Astrocyte (in vitro differentiated cells and primary cell): ENCODE measurements around the gene NUP37. TPM values are rescaled to one million over a fixed set of nuclear protein-coding genes. Genes with fewer than 3 reads are reported as not detected.
"Not testable (repeated sequence)": the region's sequence is repeated elsewhere in the genome, so short reads cannot be mapped to it uniquely, and the experiment has no call there.

Experiments used
- DNase-seq: peaks from one replicate; pipeline ENCODE4 v3.0.0-alpha.2; 2010; ENCODE audit warnings: low read depth
- FAIRE-seq: peaks from 2 replicates; lab custom pipeline; 2011; peaks lifted over from hg19 to GRCh38; lab: Jason Lieb, UNC
- H2AFZ ChIP-seq: 2 replicates; pipeline ENCODE4 v1.6.0; 2012; ENCODE audit warnings: low read depth, low read length, inconsistent platforms
- H3K27ac ChIP-seq: 2 replicates; pipeline ENCODE4 v1.5.1; 2011; ENCODE audit warnings: low read depth, low read length, inconsistent platforms
- H3K27me3 ChIP-seq: 2 replicates; pipeline ENCODE4 v1.6.0; 2011; ENCODE audit warnings: low read length, inconsistent platforms; ENCODE audit not compliant: insufficient read depth
- H3K36me3 ChIP-seq: 2 replicates; pipeline ENCODE4 v1.5.1; 2011; ENCODE audit warnings: low read length, inconsistent platforms; ENCODE audit not compliant: insufficient read depth
- H3K4me1 ChIP-seq: 2 replicates; pipeline ENCODE4 v1.5.1; 2011; ENCODE audit warnings: low read length, inconsistent platforms; ENCODE audit not compliant: insufficient read depth
- H3K4me2 ChIP-seq: 2 replicates; pipeline ENCODE4 v1.6.0; 2012; ENCODE audit warnings: low read length, inconsistent platforms
- H3K4me3 ChIP-seq: 2 replicates; pipeline ENCODE4 v1.5.1; 2011; ENCODE audit warnings: low read depth, mild to moderate bottlenecking, low read length, inconsistent platforms; ENCODE audit not compliant: insufficient read depth
- H3K79me2 ChIP-seq: 2 replicates; pipeline ENCODE4 v1.6.0; 2012; ENCODE audit warnings: mild to moderate bottlenecking, low read length, inconsistent platforms; ENCODE audit not compliant: insufficient read depth
- H3K9ac ChIP-seq: 2 replicates; pipeline ENCODE4 v1.6.0; 2012; ENCODE audit warnings: mild to moderate bottlenecking, low read length, inconsistent platforms
- H3K9me3 ChIP-seq: 2 replicates; pipeline ENCODE4 v1.5.1; 2012; ENCODE audit warnings: low read depth, mild to moderate bottlenecking, low read length, inconsistent platforms; ENCODE audit not compliant: insufficient read depth
- H4K20me1 ChIP-seq: 2 replicates; pipeline ENCODE4 v1.6.0; 2012; ENCODE audit warnings: low read length, inconsistent platforms; ENCODE audit not compliant: insufficient read depth
- H3K27ac Mint-ChIP-seq: one replicate; pipeline ENCODE4 v1.8.0; 2021; ENCODE audit warnings: mild to moderate bottlenecking, mixed read lengths; ENCODE audit not compliant: unreplicated experiment
- H3K27me3 Mint-ChIP-seq: one replicate; pipeline ENCODE4 v1.8.0; 2021; ENCODE audit warnings: low read depth, mixed read lengths; ENCODE audit not compliant: unreplicated experiment
- H3K36me3 Mint-ChIP-seq: one replicate; pipeline ENCODE4 v1.8.0; 2021; ENCODE audit warnings: low read depth, mixed read lengths; ENCODE audit not compliant: unreplicated experiment
- H3K4me1 Mint-ChIP-seq: one replicate; pipeline ENCODE4 v1.8.0; 2021; ENCODE audit warnings: low read depth, mixed read lengths; ENCODE audit not compliant: unreplicated experiment
- H3K4me3 Mint-ChIP-seq: one replicate; pipeline ENCODE4 v1.8.0; 2021; ENCODE audit warnings: mild to moderate bottlenecking, moderate library complexity, mixed read lengths; ENCODE audit not compliant: unreplicated experiment
- H3K9me3 Mint-ChIP-seq: one replicate; pipeline ENCODE4 v1.8.0; 2021; ENCODE audit warnings: mild to moderate bottlenecking, mixed read lengths; ENCODE audit not compliant: unreplicated experiment
- CTCF ChIP-seq: IDR thresholded peaks from 2 replicates; pipeline ENCODE4 v1.5.1; 2011; ENCODE audit warnings: low read depth, mild to moderate bottlenecking, inconsistent platforms, low read length, moderate library complexity; ENCODE audit not compliant: insufficient read depth
- EZH2 ChIP-seq: IDR thresholded peaks from 2 replicates; pipeline ENCODE4 v1.6.1; 2012; ENCODE audit warnings: mild to moderate bottlenecking, low read length, inconsistent platforms; ENCODE audit not compliant: insufficient read depth
- total RNA-seq: library from RNA; stranded (reverse); gene quantifications from 2 replicates; pipeline ENCODE4 v1.2.1, GENCODE V29; 2021

NUP37 gene
- total RNA-seq, 1 donor from 2014 or later: 23.1 TPM

GRCh38 chr12:102163383-102163782, 43.5 kb upstream of the NUP37 start:
- DNase-seq: no peak
- Histone ChIP-seq H4K20me1 (no peaks in the 10 kb centered on the region), H3K4me2 (no peak overlapping the region), H3K9ac (no peak overlapping the region), H3K9me3 (no peaks in the 10 kb centered on the region), H3K4me1 (no peaks in the 10 kb centered on the region), H3K27ac (no peak overlapping the region), H2AFZ (no peak overlapping the region), H3K79me2 (no peaks in the 10 kb centered on the region), H3K4me3 (no peak overlapping the region), H3K36me3 (no peaks in the 10 kb centered on the region), H3K27me3 (no peaks in the 10 kb centered on the region)
- FAIRE-seq: no peak
- Mint-ChIP-seq H3K27ac (no peak overlapping the region), H3K4me1 (peaks cover 4% of the 10 kb centered on the region), H3K36me3 (no peaks in the 10 kb centered on the region), H3K9me3 (no peaks in the 10 kb centered on the region), H3K27me3 (no peaks in the 10 kb centered on the region), H3K4me3 (no peak overlapping the region)
- TF ChIP-seq EZH2 (no peak), CTCF (no peak)

GRCh38 chr12:102155206-102155605, 35.3 kb upstream of the NUP37 start:
- H3K27me3 ChIP-seq, H2AFZ ChIP-seq, H4K20me1 ChIP-seq, H3K36me3 Mint-ChIP-seq, H3K9ac ChIP-seq, H3K4me1 Mint-ChIP-seq, H3K4me1 ChIP-seq, H3K9me3 ChIP-seq, H3K9me3 Mint-ChIP-seq, H3K79me2 ChIP-seq, H3K4me3 Mint-ChIP-seq, H3K4me2 ChIP-seq, H3K27me3 Mint-ChIP-seq, DNase-seq, H3K36me3 ChIP-seq, FAIRE-seq, H3K4me3 ChIP-seq, H3K27ac Mint-ChIP-seq, H3K27ac ChIP-seq: not testable (repeated sequence)

GRCh38 chr12:102147062-102147587, 27.2 kb upstream of the NUP37 start:
- H3K4me2 ChIP-seq, H3K36me3 Mint-ChIP-seq, FAIRE-seq, H3K27me3 Mint-ChIP-seq, DNase-seq, H3K27ac Mint-ChIP-seq, H3K27ac ChIP-seq, H3K9me3 Mint-ChIP-seq, H3K4me1 Mint-ChIP-seq, H3K9ac ChIP-seq, H4K20me1 ChIP-seq, H3K4me1 ChIP-seq, H3K27me3 ChIP-seq, H3K4me3 Mint-ChIP-seq, H2AFZ ChIP-seq, H3K79me2 ChIP-seq, H3K9me3 ChIP-seq, H3K4me3 ChIP-seq, H3K36me3 ChIP-seq: not testable (repeated sequence)
